ENCODE results near the gene STOX2. TPM values are rescaled to one million over a fixed set of nuclear protein-coding genes. Genes with fewer than 3 reads are reported as not detected.

The STOX2 gene
- total and polyA plus RNA-seq, 12 donors: 1.1 to 12.9 (median 5.2) TPM

DNA sequence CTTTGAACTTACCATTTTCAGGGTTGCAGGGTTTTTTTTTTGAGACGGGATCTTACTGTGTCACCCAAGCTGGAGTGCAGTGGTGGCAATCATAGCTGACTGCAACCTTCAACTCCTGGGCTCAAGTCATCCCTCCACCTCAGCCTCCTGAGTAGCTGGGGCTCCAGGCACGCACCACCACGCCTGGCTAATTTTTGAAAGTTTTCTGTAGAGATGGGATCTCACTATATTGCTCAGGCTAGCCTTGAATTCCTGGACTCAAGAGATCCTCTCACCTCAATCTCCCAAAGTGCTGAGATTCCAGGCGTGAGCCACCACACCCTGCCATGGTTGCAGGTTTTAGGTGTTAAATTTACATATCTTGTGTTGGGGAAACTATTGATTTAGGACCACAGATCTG, 64.5 kb downstream of the STOX2 start:
- 88 to 96% (median 93%) methylated on average over 4 of the region's 4 CpGs for WGBS, 4 donors
- intact Hi-C loops (cut with DNase I): no loop called here
- no peak for DNase-seq
- H3K36me3 ChIP-seq (replicated peaks in 1 of 2): no peaks in the 10 kb centered on the region
- no peak for TF ChIP-seq POLR2A (IDR thresholded peaks at IDR 0.05)
- TF ChIP-seq, protein P1, sequence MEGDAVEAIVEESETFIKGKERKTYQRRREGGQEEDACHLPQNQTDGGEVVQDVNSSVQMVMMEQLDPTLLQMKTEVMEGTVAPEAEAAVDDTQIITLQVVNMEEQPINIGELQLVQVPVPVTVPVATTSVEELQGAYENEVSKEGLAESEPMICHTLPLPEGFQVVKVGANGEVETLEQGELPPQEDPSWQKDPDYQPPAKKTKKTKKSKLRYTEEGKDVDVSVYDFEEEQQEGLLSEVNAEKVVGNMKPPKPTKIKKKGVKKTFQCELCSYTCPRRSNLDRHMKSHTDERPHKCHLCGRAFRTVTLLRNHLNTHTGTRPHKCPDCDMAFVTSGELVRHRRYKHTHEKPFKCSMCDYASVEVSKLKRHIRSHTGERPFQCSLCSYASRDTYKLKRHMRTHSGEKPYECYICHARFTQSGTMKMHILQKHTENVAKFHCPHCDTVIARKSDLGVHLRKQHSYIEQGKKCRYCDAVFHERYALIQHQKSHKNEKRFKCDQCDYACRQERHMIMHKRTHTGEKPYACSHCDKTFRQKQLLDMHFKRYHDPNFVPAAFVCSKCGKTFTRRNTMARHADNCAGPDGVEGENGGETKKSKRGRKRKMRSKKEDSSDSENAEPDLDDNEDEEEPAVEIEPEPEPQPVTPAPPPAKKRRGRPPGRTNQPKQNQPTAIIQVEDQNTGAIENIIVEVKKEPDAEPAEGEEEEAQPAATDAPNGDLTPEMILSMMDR (IDR thresholded peaks at IDR 0.05): no peak
- no peaks in the 10 kb centered on the region for H3K9me3 ChIP-seq (replicated peaks in 1 of 3)
- no peaks in the 10 kb centered on the region for H3K4me1 ChIP-seq (replicated peaks in 1 of 2)
- H3K4me3 ChIP-seq: no peak overlapping the region
- no peak overlapping the region for H3K27ac ChIP-seq
- no peaks in the 10 kb centered on the region for H3K27me3 ChIP-seq

DNA sequence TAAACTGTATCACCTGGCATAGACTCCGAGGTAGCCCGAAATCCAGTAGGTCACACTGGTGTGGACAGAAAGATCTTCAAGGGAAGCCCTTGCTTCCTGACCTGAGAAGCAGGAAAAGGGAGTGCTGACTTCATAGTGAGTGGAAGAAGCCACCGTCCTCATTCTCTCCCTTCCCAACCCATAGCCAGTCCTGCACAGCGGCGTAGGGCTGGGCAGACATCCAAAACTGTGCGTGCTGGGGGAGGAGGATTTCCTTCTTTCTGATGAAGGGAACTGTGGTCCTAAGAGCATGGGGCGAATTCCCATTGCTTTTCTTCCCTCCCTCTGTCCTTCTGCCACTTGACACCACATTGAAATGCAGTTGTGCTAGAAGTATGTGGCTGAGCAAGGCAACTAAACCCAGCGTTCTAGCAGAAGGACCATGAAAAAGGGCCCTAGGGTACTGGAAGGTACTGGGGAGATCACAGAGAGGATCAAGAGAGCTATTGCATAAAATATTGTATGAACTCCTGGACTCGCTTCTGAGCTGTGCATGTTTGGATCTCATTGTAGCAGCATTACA, 66.9 kb downstream of the STOX2 start:
- 57 to 73% (median 65%) methylated on average over 9 of the region's 9 CpGs for WGBS, 4 donors
- Histone ChIP-seq H3K9me3 (replicated peaks in 1 of 3) (no peaks in the 10 kb centered on the region), H3K4me1 (replicated peaks in 1 of 2) (no peaks in the 10 kb centered on the region), H3K4me3 (no peak overlapping the region), H3K27ac (no peak overlapping the region), H3K27me3 (no peaks in the 10 kb centered on the region), H3K36me3 (replicated peaks in 1 of 2) (no peaks in the 10 kb centered on the region)
- intact Hi-C loops (cut with DNase I): no loop called here
- TF ChIP-seq POLR2A (IDR thresholded peaks at IDR 0.05): no peak
- TF ChIP-seq, protein P1 (IDR thresholded peaks at IDR 0.05): no peak
- DNase-seq: no peak

DNA sequence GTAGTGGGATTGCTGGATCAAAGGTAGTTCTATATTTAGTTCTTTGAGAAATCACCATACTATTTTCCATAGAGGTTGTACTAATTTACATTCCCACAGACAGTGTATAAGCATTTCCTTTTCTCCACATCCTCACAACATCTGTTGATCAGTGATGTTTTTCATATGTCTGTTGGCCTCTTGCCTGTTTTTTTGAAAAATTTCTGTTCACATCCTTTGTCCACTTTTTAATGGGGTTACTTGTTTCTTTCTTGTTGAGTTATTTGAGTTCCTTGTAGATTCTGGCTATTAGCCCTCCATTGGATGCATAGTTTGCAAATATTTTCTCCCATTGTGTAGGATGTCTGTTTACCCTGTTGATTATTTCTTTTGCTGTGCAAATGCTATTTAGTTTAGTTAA, 72.6 kb downstream of the STOX2 start:
- Histone ChIP-seq H3K4me1 (replicated peaks in 1 of 2) (no peaks in the 10 kb centered on the region), H3K9me3 (replicated peaks in 1 of 3) (no peaks in the 10 kb centered on the region), H3K27me3 (no peaks in the 10 kb centered on the region), H3K36me3 (replicated peaks in 1 of 2) (no peaks in the 10 kb centered on the region), H3K27ac (no peak overlapping the region), H3K4me3 (no peak overlapping the region)
- intact Hi-C loops (cut with DNase I): no loop called here
- TF ChIP-seq, protein P1 (IDR thresholded peaks at IDR 0.05): no peak
- no peak for TF ChIP-seq POLR2A (IDR thresholded peaks at IDR 0.05)
- no peak for DNase-seq

DNA sequence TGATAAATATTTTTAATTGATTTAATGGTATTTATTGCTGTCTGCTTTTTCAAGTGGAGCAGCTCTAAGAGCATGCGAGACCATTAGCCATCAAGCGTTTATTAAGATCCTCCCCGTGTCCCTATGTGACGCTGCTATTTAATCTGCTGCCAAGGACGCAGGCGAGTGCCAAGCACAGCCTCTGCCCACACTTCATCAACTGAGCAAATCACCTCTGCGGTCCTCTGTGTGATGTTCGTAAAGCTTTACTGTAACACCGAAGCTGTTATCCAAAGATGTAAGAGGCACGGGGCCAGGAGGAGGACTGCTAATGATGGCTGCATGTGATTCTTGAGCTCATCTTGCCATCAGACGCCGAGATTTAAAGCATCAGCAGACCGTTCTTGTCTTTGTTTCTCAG, 79.5 kb downstream of the STOX2 start:
- H3K27ac ChIP-seq: no peak overlapping the region
- H3K9me3 ChIP-seq (replicated peaks in 1 of 3): no peaks in the 10 kb centered on the region
- H3K4me1 ChIP-seq (replicated peaks in 1 of 2): peaks cover 11 to 20% of the 10 kb centered on the region in 2 donors
- H3K36me3 ChIP-seq (replicated peaks in 1 of 2): no peaks in the 10 kb centered on the region
- no peak for DNase-seq
- intact Hi-C loops (cut with DNase I): no loop called here
- WGBS, 4 donors: 91 to 97% (median 93%) methylated on average over 13 of the region's 13 CpGs
- H3K4me3 ChIP-seq: no peak overlapping the region
- TF ChIP-seq, protein P1 (IDR thresholded peaks at IDR 0.05): no peak
- TF ChIP-seq POLR2A (IDR thresholded peaks at IDR 0.05): no peak
- H3K27me3 ChIP-seq: no peaks in the 10 kb centered on the region
